ENCODE measurements around the gene EP400.
"Not testable (repeated sequence)": the region's sequence is repeated elsewhere in the genome, so short reads cannot be mapped to it uniquely, and the experiment has no call there.

The EP400 gene

DNA sequence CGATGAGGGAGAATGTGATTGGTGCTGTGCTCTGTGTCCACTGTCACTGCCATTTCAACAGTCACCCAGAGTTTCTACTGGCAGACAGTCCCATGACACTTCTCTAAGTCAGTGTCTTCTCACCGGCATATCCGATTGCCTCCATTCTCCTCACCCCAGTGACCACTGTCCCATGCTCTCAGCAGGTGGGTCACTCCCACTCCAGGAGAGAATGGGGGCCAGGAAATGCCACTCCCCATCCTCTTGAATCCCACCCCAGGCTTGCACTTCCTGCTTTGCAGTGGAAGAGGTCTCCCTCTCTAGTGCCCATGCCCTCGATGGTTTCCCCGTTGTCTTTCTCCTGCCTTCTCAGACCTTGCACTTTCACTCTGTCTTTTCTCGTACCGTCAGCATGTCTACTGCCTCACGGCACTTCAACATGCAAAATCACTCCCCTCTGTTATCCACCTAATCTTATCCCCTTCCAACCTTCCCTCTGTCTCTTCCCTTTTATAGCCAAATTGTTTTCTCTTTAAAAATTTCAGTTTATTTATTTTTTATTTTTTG lies 2.2 kb upstream of the EP400 start:
- DNase-seq (ENCODE audit: extremely low read depth in 1 of 2, low read depth in 1 of 2): no peak

DNA sequence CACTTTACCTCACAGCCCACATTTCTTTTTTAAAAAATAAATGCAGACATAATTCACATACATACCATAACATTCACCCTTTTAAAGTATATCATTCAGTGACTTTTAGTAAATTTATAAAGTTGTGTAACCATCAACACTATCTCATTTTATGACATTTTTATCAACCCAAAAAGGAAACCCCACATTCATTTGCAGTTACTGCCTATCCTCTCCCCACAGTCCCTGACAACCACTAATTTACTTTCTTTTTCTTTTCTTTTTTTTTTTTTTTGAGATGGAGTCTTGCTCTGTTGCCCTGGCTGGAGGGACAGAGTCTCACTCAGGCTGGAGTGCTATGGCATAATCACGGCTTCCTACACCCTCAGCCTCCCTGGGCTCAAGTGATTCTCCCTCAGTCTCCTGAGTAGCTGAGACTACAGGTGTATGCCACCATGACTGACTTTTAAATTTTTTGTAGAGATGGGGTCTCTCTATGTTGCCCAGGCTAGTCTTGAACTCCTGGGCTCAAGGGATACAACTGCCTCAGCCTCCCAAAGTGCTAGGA lies 1.5 kb upstream of the EP400 start:
- DNase-seq (ENCODE audit: extremely low read depth in 1 of 2, low read depth in 1 of 2): no peak

DNA sequence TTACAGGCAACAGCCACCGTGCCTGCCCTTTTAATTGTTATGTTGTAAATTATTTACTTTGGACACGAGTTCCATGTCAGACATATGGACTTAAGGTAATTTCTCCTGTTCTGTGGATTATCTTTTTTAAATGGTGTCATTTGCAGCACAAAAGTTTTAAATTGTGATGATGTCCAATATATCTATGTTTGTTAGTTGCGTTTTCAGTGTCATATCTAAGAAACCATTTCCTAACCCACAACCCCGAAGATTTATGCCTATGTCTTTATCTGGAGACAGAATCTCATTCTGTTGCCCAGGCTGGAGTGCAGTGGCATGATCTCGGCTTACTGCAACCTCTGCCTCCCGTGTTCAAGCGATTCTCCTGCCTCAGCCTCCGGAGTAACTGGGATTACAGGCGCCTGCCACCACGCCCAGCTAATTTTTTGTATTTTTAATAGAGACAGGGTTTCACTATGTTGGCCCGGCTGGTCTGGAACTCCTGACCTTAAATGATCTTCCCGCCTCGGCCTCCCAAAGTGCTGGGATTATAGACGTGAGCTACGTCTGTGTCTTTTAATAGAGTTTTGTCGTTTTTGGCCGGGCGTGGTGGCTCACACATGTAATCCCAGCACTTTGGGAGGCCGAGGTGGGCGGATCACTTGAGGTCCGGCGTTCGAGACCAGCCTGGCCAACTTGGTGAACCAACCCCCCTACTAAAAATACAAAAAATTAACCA lies 870 bp upstream of the EP400 start:
- not testable (repeated sequence) for DNase-seq (ENCODE audit: extremely low read depth in 1 of 2, low read depth in 1 of 2)

DNA sequence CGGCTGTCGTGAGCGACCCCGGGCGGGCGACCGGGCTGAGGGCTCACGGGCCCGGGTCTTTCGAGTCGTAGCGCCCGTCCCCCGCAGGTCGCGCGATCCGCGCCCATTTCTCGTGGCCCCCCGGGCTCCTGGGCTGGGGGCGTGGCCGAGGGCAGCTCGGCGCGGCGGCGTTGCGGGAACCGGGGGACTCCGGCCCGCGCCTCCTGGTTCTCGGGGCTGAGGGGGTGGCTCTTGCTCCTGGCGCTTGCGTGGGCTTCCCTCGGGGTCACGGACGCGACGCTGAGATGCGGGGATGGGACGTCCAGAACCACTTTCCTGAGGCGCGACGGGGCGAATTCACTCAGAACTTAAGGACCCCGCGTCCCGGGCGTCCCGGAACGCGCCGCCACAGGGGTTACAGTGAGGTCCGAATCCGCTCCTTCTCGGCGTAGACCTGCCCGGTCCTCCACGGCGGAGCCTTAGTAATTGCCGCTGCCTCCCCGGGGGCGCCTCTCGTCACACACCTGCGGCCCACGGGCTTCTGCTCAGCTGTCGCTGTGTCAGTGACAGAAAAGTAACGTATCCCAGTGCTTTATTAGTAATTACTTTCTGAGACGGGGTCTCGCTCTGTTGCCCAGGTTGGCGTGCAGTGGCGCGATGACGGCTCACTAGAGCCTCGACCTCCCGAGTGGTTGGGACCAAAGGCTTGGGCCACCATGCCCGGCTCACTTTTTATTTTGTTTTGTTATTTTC lies 606 bp downstream of the EP400 start:
- no peak for DNase-seq (ENCODE audit: extremely low read depth in 1 of 2, low read depth in 1 of 2)

DNA sequence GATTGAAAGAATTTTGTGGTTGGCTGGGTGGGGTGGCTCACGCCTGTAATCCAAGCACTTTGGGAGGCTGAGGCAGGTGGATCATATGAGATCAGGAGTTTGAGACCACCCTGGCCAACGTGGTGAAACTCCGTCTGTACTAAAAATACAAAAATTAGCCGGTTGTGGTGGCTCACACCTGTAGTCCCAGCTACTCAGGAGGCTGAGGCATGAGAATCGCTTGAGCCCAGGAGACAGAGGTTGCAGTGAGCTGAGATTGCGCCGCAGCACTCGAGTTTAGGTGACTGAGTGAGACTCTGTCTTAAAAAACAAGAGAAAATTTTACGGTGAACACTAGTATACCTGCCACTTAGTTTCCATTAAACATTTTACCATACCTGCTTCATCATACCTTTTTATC lies 4.1 kb downstream of the EP400 start:
- DNase-seq (ENCODE audit: extremely low read depth in 1 of 2, low read depth in 1 of 2): not testable (repeated sequence)

DNA sequence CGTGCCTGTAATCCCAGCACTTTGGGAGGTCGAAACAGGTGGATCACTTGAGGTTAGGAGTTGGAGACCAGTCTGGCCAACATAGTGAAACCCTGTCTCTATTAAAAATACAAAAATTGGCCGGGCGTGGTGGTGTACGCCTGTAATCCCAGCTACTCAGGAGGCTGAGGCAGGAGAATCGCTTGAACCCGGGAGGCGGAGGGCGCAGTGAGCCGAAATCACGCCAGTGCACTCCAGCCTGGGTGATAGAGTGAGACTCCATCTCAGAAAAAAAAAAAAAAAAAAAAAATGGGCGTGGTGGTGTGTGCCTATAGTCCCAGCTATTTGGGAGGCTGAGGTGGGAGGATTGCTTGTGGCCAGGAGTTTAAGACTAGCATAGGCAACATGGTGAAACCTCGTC lies 4.7 kb downstream of the EP400 start:
- not testable (repeated sequence) for DNase-seq (ENCODE audit: extremely low read depth in 1 of 2, low read depth in 1 of 2)

DNA sequence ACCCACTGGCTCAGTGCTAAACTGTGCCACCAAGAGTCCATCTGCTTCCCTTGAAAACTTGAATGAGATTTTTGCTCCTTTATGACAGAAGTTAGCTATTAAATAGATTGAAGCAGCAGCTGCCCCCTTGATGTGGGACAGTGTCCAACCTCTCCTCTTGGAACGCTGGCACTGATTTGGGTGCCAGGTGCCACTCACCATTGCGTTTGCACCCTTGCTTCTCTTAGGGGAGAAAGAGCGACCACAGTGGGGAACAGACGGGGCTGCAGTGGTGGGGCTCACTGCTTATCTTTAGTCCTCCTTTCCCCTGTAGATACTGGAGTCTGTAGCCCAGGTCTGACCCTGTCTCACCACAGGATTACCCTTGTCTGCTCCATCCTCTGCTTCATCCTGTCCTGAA lies 9.4 kb downstream of the EP400 start:
- no peak for DNase-seq (ENCODE audit: extremely low read depth in 1 of 2, low read depth in 1 of 2)

DNA sequence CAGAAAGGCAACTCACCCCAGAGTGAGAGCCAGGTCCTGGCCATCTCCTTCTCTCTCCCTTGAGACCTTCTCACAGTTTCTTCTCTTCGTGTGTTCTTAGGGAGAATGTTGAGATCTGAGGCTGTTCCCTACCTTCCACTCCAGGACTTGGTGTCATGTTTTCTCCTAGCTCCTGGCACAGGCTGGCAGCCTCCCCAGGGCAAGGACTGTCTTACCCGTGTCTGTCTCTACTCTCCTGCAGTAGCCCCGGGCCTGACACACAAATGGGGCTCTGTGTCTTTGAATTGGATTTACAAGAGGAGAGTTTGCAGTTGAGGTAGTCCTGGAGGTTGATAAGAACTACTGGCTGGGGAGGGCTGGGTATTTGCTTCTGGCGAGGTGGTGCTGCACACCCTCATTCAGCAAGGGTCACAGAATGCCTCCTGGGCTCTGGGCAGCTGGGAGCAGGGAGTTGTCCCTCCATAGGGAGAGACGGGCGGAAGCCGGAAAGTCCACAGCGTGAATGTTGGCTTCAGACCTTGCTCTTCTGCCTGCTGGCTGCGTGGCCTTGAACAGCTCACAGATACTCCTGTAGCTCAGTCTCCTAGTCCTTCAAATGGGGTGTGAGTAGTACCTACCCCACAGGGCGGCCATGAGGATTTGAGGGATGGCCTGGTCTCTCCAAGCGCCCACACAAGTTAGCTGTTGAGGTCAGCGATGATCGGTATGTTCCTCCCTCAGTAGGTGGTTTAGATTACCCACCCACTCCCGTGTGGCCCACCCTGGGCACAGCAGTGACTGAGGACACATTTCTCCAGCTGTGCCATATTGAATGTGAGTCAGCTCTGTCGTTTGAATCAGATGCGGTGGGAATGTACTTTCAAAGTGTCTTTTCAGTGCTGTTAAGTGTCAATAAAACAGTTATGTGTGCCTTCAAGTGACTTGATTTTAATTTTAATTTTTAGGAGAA lies 10.2 kb downstream of the EP400 start:
- no peak for DNase-seq (ENCODE audit: extremely low read depth in 1 of 2, low read depth in 1 of 2)

DNA sequence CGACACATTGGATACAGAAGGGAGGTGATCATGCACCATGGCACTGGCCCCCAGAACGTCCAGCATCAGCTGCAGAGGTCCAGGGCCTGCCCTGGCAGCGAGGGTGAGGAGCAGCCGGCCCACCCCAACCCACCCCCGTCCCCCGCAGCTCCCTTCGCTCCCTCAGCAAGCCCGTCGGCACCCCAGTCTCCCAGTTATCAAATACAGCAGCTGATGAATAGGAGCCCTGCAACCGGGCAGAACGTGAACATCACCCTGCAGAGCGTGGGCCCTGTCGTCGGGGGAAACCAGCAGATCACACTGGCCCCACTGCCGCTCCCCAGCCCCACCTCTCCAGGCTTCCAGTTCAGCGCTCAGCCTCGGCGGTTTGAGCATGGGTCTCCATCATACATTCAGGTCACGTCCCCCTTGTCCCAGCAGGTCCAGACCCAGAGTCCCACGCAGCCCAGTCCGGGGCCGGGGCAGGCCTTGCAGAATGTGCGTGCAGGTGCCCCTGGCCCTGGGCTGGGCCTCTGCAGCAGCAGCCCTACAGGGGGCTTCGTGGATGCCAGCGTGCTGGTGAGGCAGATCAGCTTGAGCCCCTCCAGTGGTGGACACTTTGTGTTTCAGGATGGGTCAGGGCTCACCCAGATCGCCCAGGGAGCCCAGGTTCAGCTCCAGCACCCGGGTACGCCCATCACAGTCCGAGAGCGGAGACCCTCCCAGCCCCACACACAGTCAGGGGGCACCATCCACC lies 11.0 kb downstream of the EP400 start:
- DNase-seq (ENCODE audit: extremely low read depth in 1 of 2, low read depth in 1 of 2): not testable (repeated sequence)

DNA sequence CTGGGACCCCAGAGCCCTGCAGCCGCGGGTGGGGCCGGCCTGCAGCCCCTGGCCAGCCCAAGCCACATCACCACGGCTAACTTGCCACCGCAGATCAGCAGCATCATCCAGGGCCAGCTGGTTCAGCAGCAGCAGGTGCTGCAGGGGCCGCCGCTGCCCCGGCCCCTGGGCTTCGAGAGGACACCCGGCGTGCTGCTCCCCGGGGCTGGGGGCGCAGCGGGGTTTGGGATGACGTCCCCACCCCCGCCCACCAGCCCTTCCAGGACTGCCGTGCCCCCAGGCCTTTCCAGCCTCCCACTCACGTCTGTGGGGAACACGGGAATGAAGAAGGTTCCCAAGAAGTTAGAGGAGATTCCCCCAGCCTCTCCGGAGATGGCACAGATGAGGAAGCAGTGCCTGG lies 11.6 kb downstream of the EP400 start:
- DNase-seq (ENCODE audit: extremely low read depth in 1 of 2, low read depth in 1 of 2): not testable (repeated sequence)

DNA sequence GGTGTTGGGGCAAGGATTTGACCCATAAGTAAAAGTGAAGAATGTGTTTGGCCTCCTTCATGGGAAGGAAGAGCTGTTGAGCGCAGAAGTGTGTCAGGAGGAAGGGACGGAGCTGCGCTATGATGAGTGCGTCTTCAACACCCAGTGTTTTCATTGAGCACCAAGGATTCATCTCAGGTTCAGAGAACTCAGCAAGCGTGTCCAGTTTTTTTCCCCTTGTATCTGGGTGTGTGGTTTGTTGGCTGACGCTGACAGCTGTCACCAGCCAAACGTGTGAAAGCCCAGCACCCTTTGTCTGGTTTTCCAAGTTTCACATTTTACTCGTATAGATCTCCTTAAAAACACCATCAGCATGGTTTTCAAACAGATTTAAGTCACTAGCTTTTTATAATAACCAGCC lies 12.3 kb downstream of the EP400 start:
- no peak for DNase-seq (ENCODE audit: extremely low read depth in 1 of 2, low read depth in 1 of 2)

DNA sequence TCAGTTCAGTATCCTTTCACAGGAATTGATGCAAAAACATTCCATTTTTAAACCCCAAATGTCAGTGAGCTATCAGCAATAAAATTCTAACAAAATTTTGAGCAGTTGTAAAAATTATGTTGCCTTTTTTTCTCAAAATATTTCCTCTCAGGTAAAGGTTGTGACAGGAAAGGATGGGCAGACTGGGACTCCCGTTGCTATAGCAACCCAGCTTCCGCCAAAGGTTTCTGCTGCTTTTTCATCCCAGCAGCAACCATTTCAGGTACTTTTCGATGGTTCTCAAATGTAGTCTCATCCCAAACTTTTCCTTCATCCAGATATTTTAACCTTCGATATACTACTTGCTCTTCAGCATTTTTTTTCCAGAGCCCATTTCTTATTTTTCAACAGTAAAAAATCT lies 13.6 kb downstream of the EP400 start:
- no peak for DNase-seq (ENCODE audit: extremely low read depth in 1 of 2, low read depth in 1 of 2)

DNA sequence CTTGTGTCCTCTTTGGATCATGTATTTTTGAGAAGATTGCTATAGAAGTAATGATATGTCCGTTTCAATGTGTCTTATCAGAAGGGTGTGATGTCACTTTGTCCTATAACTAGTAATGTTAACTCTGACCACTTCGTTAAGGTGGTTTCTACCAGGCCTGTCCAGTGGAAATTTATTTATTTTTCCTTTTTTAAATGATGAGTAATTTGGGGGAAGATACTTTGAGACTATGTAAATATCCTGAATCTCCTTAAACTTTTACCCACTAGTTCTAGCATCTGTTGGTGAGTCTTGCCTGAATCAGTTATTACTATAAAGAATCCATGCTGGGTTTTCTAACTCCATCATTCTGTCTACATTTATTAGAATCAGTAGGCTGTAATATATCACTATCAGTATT lies 15.3 kb downstream of the EP400 start:
- no peak for DNase-seq (ENCODE audit: extremely low read depth in 1 of 2, low read depth in 1 of 2)

DNA sequence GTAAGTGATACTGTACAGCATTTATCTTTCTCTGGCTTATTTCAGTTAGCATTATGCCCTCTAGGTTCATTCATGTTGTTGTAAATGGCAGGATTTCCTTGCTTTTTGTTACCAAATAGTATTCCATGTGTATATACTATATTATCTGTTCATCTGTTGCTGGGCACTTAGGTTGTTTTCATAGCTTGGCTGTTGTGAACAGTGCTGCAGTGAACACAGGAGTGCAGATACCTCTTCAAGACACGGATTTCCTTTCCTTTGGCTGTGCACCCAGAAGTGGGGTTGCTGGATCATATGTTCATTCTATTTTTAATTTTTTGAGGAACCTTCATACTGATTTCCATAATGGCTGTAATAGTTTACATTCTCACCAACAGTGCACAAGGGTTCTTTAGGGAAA lies 21.5 kb downstream of the EP400 start:
- no peak for DNase-seq (ENCODE audit: extremely low read depth in 1 of 2, low read depth in 1 of 2)

DNA sequence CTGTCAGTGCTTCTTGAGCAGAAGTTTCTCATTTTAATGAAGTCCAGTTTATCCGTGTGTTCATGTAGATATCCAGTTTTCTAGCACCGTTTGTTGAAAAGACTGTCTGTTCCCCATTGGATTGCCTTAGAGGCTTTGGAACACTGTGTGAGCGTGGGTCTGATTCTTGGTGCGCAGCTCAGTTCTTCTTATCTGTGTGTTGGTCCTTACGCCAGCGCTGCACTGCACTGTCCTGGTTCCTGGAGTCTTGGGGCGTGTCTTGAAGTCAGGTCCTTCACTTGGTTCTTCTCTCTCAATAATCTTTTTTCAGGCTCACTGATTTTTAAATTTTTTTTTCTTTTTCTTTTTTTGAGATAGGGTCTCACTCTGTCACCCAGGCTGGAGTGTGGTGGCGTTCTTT lies 25.5 kb downstream of the EP400 start:
- DNase-seq (ENCODE audit: extremely low read depth in 1 of 2, low read depth in 1 of 2): no peak

DNA sequence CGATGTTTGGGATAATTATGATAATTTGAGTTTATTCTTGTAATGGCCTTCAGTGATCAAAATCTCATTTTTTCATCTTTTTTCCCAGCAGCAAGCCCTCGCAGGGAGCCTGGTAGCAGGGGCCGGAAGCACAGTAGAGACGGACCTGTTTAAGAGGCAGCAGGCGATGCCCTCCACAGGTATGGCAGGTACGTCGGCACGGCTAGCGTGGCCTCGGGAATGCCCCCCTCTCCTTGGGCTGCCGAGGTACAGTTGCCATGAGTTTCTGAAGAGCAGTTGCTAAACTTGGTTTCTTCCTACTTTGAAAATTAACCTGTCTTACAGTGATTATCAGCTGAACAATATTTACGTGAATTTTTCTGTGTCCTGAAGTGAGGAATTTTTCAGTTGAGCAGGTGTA lies 29.9 kb downstream of the EP400 start:
- no peak for DNase-seq (ENCODE audit: extremely low read depth in 1 of 2, low read depth in 1 of 2)

DNA sequence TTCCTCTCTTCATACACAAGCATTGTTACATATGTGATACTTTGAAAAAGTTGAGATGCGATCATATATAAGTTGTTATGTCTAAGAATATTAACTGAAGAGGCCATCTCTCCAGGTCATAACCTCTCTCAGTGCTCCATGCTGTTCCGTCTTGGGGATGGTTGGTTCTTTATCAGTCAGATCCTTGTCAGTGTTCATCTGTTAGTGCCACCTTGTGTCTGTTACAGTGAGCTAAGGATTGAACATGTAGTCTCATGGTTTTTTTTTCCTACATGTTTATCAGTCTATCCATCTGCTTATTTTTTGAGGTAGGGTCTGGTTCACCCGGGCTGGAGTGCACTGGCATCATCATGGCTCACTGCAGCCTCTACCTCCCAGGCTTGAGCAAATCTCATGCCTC lies 30.5 kb downstream of the EP400 start:
- no peak for DNase-seq (ENCODE audit: extremely low read depth in 1 of 2, low read depth in 1 of 2)

DNA sequence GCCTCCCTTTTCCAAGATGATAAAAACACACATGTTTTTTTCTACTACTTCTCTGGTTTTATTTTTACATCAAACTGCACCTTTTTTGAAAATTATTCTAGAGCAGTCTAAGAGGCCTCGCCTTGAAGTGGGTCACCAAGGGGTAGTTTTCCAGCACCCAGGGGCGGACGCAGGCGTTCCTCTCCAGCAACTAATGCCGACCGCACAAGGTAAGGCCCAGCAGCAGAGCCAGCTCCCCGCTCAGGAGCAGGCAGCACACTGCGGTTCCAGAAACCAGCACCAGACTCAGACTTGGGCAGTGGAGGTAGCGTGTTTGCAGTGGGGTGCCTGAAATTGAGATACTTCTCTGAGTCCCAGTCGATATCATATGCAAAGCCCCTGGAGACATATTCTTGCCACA lies 31.6 kb downstream of the EP400 start:
- DNase-seq (ENCODE audit: extremely low read depth in 1 of 2, low read depth in 1 of 2): no peak

DNA sequence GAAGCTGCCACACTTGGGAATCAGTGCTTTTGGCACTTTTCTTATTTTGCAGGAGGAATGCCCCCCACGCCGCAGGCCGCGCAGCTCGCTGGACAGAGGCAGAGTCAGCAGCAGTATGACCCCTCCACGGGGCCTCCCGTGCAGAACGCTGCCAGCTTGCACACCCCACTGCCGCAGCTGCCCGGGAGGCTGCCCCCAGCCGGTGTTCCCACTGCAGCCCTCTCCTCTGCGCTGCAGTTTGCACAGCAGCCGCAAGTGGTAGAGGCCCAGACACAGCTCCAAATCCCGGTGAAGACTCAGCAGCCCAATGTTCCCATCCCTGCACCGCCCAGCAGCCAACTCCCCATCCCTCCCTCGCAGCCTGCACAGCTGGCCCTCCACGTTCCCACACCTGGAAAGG lies 32.3 kb downstream of the EP400 start:
- no peak for DNase-seq (ENCODE audit: extremely low read depth in 1 of 2, low read depth in 1 of 2)

DNA sequence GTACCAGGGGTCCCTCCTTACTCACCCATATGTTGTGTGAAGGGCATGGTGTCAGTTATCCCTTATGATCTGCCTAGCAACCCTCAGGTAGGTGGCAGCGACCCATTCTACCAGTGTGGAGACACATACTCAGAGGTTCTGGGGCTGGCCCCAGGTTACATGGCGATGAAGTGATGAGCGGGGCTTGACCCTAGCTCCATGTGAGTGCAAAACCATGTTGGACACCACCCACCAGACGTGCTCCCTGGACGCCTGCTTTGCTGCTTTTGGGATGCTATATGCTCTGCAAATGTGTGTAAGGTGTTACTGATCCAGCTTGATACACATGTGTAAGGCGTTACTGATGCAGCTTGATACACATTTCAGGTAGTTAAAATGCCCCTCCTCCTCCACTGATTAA lies 33.3 kb downstream of the EP400 start:
- DNase-seq (ENCODE audit: extremely low read depth in 1 of 2, low read depth in 1 of 2): no peak

All from stimulated activated CD8-positive, alpha-beta memory T cell treated with anti-CD3 and anti-CD28 coated beads, Interleukin-7, amount 100 ng/mL, for 48 hours (primary cell).